Medulla oblongata (tissue), 1 donor: Measurements from ENCODE around the gene FMO4.
"Not testable (repeated sequence)": the region's sequence is repeated elsewhere in the genome, so short reads cannot be mapped to it uniquely, and the experiment has no call there.

Source experiments
- DNase-seq: peaks from one replicate; pipeline ENCODE4 v3.0.0-alpha.2; 2015; ENCODE audit errors: extremely low spot score

FMO4 gene

DNA sequence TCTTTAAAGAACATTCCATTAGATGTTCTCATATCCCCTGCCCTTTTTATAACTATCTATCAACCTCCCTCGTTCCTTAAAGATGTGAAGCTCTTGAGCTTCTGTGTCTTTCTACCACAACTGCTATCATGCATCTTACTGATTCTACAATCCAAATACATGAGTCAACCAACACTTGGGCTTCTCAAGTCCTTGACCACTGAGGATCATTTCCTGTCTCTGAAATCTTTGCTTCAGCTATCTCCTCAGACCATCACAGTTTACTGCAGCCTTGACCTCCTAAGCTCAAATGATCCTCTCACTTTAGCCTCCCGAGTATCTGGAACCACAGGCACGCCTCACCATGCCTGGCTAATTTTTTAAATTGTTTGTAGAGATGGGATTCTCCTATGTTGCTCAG is 75.2 kb downstream of the FMO4 start:
- DNase-seq: no peak

DNA sequence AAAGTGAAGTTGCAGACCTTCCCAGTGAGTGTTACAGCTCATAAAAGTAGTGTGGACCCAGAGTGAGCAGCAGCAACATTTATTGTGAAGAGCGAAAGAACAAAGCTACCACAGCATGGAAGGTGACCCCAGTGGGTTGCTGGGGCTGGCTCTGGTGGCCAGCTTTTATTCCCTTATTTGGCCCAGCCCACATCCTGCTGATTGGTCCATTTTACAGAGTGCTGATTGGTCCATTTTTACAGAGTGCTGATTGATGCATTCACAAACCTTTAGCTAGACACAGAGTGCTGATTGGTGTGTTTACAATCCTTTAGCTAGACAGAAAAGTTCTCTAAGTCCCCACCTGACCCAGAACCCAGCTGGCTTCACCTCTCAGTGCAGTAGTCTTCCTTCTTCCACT is 76.8 kb downstream of the FMO4 start:
- DNase-seq: not testable (repeated sequence)
